ENCODE data around the gene STK35. TPM values are rescaled to one million over a fixed set of nuclear protein-coding genes. Genes with fewer than 3 reads are reported as not detected.
"Not testable (repeated sequence)": the region's sequence is repeated elsewhere in the genome, so short reads cannot be mapped to it uniquely, and the experiment has no call there.

The STK35 gene
- total and polyA plus RNA-seq, 7 experiments from 2014 or later, result 5.3 to 19.0 (median 16.8) TPM

DNA sequence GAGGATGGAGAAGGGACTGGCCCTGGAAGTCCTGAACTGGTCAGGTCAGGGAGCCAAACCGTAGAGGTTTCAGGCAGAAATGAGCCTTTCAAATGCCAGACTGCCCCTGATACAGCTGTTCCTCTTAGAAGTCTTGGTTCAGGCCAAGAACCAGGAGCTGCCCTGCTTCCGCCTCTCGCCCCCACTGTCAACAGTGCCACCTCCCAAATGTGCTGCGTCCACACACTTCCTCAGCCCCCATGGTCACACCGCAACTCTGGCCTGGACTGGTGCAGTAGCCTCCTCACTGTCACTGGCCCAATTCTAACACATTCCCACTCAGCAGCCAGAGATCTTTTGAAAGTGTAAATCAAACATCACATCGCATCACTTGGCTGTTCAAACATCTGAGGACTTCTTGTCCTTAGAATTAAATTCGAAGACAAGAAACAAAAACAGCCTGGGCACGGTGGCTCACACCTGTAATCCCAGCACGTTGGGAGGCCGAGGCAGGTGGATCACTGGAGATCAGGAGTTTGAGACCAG is 69.7 kb downstream of the STK35 start:
- Histone ChIP-seq H3K36me3 (ENCODE audit: control insufficient read depth in 2 of 3, insufficient read depth in 3 of 3, low read length in 3 of 3) (no peaks in the 10 kb centered on the region), H3K27ac (ENCODE audit: low read depth, low read length) (no peak overlapping the region), H3K9me3 (ENCODE audit: control insufficient read depth in 2 of 3, low read length in 3 of 3) (no peaks in the 10 kb centered on the region), H3K27me3 (ENCODE audit: control insufficient read depth in 2 of 2, insufficient read depth in 2 of 2, low read length in 2 of 2) (no peaks in the 10 kb centered on the region), H3K4me1 (ENCODE audit: control insufficient read depth in 2 of 2, insufficient read depth in 2 of 2, low read length in 2 of 2) (no peaks in the 10 kb centered on the region), H3K4me3 (ENCODE audit: low read length) (no peak overlapping the region)
- intact Hi-C loops (cut with micrococcal nuclease), result loop anchor here in 1 of 2 donors (5.0 kb wide), 1 partner anchor 369 kb away; no protein-coding TSS in a partner anchor
- H3K4me3 Mint-ChIP-seq, result no peak overlapping the region
- ChIA-PET POLR2A (no interaction called here), CTCF (interaction anchor here (0.7 to 2.7 kb wide), 7 partner anchors 9 to 394 kb away, joined by 4 to 12 read pairs (median 5); no protein-coding TSS in a partner anchor)
- ATAC-seq, result no peak
- H3K27ac Mint-ChIP-seq, result no peak overlapping the region
- H3K27me3 Mint-ChIP-seq, result peaks cover 4 to 22% (median 14%) of the 10 kb centered on the region in 5 donors
- peaks cover 0 to 10% (median 4%) of the 10 kb centered on the region in 7 donors for H3K4me1 Mint-ChIP-seq
- DNase-seq, result no peak
- H3K9me3 Mint-ChIP-seq, result peaks cover 0 to 2% (median 0%) of the 10 kb centered on the region in 11 donors
- H3K36me3 Mint-ChIP-seq, result no peaks in the 10 kb centered on the region

- H3K27ac ChIP-seq (ENCODE audit: low read depth, low read length); ATAC-seq; H3K9me3 ChIP-seq (ENCODE audit: control insufficient read depth in 2 of 3, low read length in 3 of 3); H3K36me3 Mint-ChIP-seq; POLR2A ChIA-PET; H3K36me3 ChIP-seq (ENCODE audit: control insufficient read depth in 2 of 3, insufficient read depth in 3 of 3, low read length in 3 of 3); H3K4me3 ChIP-seq (ENCODE audit: low read length); H3K9me3 Mint-ChIP-seq; H3K27ac Mint-ChIP-seq; H3K4me3 Mint-ChIP-seq; DNase-seq; H3K4me1 ChIP-seq (ENCODE audit: control insufficient read depth in 2 of 2, insufficient read depth in 2 of 2, low read length in 2 of 2); H3K27me3 ChIP-seq (ENCODE audit: control insufficient read depth in 2 of 2, insufficient read depth in 2 of 2, low read length in 2 of 2): not testable (repeated sequence)
- intact Hi-C loops (cut with micrococcal nuclease), result loop anchor here (1.0 to 5.0 kb wide), 5 partner anchors 69 to 370 kb away; no protein-coding TSS in a partner anchor
- H3K4me1 Mint-ChIP-seq, result peaks cover 0 to 10% (median 4%) of the 10 kb centered on the region in 7 donors
- CTCF ChIA-PET, result interaction anchor here (0.7 to 4.9 kb wide), 21 partner anchors 8 to 408 kb away, joined by 3 to 43 read pairs (median 4); no protein-coding TSS in a partner anchor
- H3K27me3 Mint-ChIP-seq, result peaks cover 4 to 22% (median 14%) of the 10 kb centered on the region in 5 donors
Observed at GRCh38 chr20:2171840-2172239, 70.2 kb downstream of the STK35 start.

DNA sequence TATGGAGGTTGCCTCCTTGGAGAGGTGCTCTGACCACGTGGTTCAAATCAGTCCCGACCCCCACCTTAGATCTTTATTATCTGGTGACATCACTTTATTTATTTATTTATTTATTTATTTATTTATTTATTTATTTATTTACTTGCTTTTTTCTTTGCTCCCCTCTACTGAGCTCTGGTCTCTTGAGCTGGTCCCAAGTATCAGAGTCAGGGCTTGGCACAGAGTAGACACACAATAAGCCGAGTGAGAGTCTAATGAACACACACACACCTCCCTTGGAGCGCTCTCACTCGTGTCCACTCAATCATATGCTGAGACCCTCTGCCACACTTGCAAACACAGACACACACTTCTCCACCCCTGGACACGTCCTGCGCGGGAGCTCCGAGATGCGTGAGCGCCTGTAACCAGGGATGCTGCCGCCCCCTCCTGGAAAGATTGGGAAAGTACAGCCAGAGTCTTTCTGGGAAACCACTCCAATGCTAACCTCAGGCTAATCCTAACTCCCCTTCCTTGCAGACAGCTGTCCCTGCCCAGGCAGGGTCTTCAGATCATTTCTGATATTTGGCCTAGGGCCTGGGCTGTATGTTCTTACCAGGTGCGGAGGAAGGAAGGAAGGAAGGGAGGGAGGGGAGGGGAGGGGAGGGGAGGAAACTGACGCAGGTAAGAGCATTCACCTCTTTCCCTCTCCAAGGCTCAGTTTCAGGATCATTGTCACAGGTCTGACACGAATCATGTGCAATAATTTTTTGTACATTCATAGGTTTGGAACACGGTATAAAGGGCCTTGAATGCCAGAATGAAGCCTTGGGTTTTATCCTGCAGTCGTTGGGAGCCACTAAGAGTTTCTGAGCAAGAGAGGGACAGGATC is 70.9 kb downstream of the STK35 start:
- Mint-ChIP-seq H3K9me3 (peaks cover 0 to 2% (median 0%) of the 10 kb centered on the region in 11 donors), H3K4me3 (peak overlapping the region in 2 of 10 donors; percentile 23 to 29), H3K4me1 (peaks cover 0 to 10% (median 4%) of the 10 kb centered on the region in 7 donors), H3K27me3 (peaks cover 4 to 26% (median 14%) of the 10 kb centered on the region in 5 donors), H3K27ac (no peak overlapping the region), H3K36me3 (no peaks in the 10 kb centered on the region)
- DNase-seq, result peak; percentile 23 to 70 (median 51)
- ChIA-PET POLR2A (interaction anchor here (0.6 kb wide), 1 partner anchor 138 kb away, joined by 3 read pairs; no protein-coding TSS in a partner anchor), CTCF (interaction anchor here (0.7 to 4.9 kb wide), 21 partner anchors 8 to 409 kb away, joined by 3 to 43 read pairs (median 4); no protein-coding TSS in a partner anchor)
- no peaks in the 10 kb centered on the region for H3K4me1 ChIP-seq (ENCODE audit: control insufficient read depth in 2 of 2, insufficient read depth in 2 of 2, low read length in 2 of 2)
- H3K36me3 ChIP-seq (ENCODE audit: control insufficient read depth in 2 of 3, insufficient read depth in 3 of 3, low read length in 3 of 3), result no peaks in the 10 kb centered on the region
- ATAC-seq, result peak; percentile 78
- no peak overlapping the region for H3K27ac ChIP-seq (ENCODE audit: low read depth, low read length)
- H3K27me3 ChIP-seq (ENCODE audit: control insufficient read depth in 2 of 2, insufficient read depth in 2 of 2, low read length in 2 of 2), result no peaks in the 10 kb centered on the region
- no peaks in the 10 kb centered on the region for H3K9me3 ChIP-seq (ENCODE audit: control insufficient read depth in 2 of 3, low read length in 3 of 3)
- intact Hi-C loops (cut with micrococcal nuclease), result loop anchor here (1.0 to 5.0 kb wide), 5 partner anchors 70 to 370 kb away; no protein-coding TSS in a partner anchor
- H3K4me3 ChIP-seq (ENCODE audit: low read length), result no peak overlapping the region

DNA sequence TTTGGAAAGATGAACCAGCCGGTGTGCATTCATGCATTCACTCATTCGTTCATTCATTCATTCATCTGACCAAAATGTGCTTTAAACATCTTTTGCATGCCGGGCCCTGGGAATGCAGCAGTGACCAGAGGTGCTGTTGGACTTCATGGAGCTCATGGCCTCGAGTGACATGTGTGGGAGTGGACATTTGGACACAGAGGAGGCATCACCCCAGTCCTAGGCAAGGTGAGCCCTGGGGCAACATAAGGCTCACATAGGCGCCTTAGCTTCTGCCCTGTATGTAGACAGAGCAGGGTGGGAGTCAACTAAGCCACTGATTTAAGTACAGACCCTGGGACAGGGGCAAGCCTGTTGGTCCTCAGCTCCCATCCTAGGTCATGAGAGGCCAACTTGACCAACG is 71.6 kb downstream of the STK35 start:
- ATAC-seq (no peak), DNase-seq (no peak)
- H3K4me3 ChIP-seq (ENCODE audit: low read length), result no peak overlapping the region
- ChIA-PET CTCF (interaction anchor here (1.0 to 4.9 kb wide), 11 partner anchors 7 to 408 kb away, joined by 3 to 43 read pairs (median 5); no protein-coding TSS in a partner anchor), POLR2A (no interaction called here)
- Mint-ChIP-seq H3K9me3 (peaks cover 0 to 2% (median 0%) of the 10 kb centered on the region in 11 donors), H3K4me3 (no peak overlapping the region), H3K27ac (no peak overlapping the region), H3K4me1 (peaks cover 0 to 10% (median 4%) of the 10 kb centered on the region in 7 donors), H3K27me3 (peaks cover 6 to 27% (median 16%) of the 10 kb centered on the region in 5 donors), H3K36me3 (no peaks in the 10 kb centered on the region)
- no peaks in the 10 kb centered on the region for H3K36me3 ChIP-seq (ENCODE audit: control insufficient read depth in 2 of 3, insufficient read depth in 3 of 3, low read length in 3 of 3)
- H3K4me1 ChIP-seq (ENCODE audit: control insufficient read depth in 2 of 2, insufficient read depth in 2 of 2, low read length in 2 of 2), result no peaks in the 10 kb centered on the region
- intact Hi-C loops (cut with micrococcal nuclease), result loop anchor here (2.0 to 5.0 kb wide), 2 partner anchors 70 to 371 kb away; no protein-coding TSS in a partner anchor
- no peaks in the 10 kb centered on the region for H3K9me3 ChIP-seq (ENCODE audit: control insufficient read depth in 2 of 3, low read length in 3 of 3)
- no peaks in the 10 kb centered on the region for H3K27me3 ChIP-seq (ENCODE audit: control insufficient read depth in 2 of 2, insufficient read depth in 2 of 2, low read length in 2 of 2)
- no peak overlapping the region for H3K27ac ChIP-seq (ENCODE audit: low read depth, low read length)

DNA sequence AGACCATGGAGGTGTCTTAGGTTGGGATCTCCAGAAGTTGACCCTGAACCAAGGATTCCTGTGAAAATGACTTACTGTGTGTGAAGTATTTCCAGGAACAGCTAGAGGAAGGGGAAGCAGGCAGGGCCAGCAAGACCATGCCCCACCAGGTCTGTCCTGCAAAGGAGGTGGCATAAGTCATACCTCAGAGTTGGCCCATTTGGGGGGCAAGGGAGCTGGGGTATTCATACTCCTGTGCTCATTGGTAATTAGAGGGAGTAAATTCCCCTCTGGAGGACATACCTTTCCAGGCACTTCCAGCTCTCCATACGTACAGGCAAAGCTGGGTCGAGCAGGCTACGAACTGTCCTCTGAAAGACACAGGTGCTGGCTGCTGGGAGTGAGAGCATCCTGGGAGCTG is 72.4 kb downstream of the STK35 start:
- ChIA-PET CTCF (interaction anchor here (1.0 to 4.9 kb wide), 3 partner anchors 71 to 208 kb away, joined by 3 to 43 read pairs (median 4); no protein-coding TSS in a partner anchor), POLR2A (no interaction called here)
- Mint-ChIP-seq H3K4me3 (no peak overlapping the region), H3K4me1 (peaks cover 0 to 10% (median 4%) of the 10 kb centered on the region in 7 donors), H3K27me3 (peaks cover 11 to 27% (median 19%) of the 10 kb centered on the region in 5 donors), H3K9me3 (peaks cover 0 to 2% (median 0%) of the 10 kb centered on the region in 11 donors), H3K27ac (no peak overlapping the region), H3K36me3 (no peaks in the 10 kb centered on the region)
- H3K27me3 ChIP-seq (ENCODE audit: control insufficient read depth in 2 of 2, insufficient read depth in 2 of 2, low read length in 2 of 2), result no peaks in the 10 kb centered on the region
- DNase-seq, result no peak
- H3K4me1 ChIP-seq (ENCODE audit: control insufficient read depth in 2 of 2, insufficient read depth in 2 of 2, low read length in 2 of 2), result no peaks in the 10 kb centered on the region
- no peaks in the 10 kb centered on the region for H3K9me3 ChIP-seq (ENCODE audit: control insufficient read depth in 2 of 3, low read length in 3 of 3)
- intact Hi-C loops (cut with micrococcal nuclease), result loop anchor here in 1 of 2 donors (5.0 kb wide), 1 partner anchor 372 kb away; no protein-coding TSS in a partner anchor
- H3K27ac ChIP-seq (ENCODE audit: low read depth, low read length), result no peak overlapping the region
- no peaks in the 10 kb centered on the region for H3K36me3 ChIP-seq (ENCODE audit: control insufficient read depth in 2 of 3, insufficient read depth in 3 of 3, low read length in 3 of 3)
- H3K4me3 ChIP-seq (ENCODE audit: low read length), result no peak overlapping the region
- ATAC-seq, result no peak

DNA sequence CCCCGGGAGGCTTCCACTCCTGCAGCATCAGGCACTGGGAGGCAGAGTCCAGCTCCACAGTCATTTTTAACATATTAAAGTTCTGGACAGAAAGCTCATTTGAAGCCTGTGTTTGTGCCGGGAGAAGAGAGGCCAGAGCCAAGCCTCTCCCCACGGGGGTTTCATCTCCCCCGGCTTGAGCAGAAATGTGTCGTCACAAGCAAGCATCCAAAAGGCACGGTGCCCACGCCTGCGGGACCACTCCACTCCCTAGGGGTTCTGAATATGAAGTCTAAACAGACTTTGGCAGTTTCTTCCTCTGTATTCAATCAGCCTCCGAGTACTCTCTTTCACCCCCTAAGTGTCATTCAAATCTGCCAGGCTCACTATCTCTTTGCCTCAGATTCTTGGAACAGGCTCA is 75.3 kb downstream of the STK35 start:
- Mint-ChIP-seq H3K4me3 (no peak overlapping the region), H3K36me3 (no peaks in the 10 kb centered on the region), H3K4me1 (peaks cover 0 to 6% (median 4%) of the 10 kb centered on the region in 7 donors), H3K9me3 (no peaks in the 10 kb centered on the region), H3K27ac (no peak overlapping the region), H3K27me3 (peaks cover 11 to 24% (median 15%) of the 10 kb centered on the region in 5 donors)
- ATAC-seq (no peak), DNase-seq (no peak)
- Histone ChIP-seq H3K36me3 (ENCODE audit: control insufficient read depth in 2 of 3, insufficient read depth in 3 of 3, low read length in 3 of 3) (no peaks in the 10 kb centered on the region), H3K4me1 (ENCODE audit: control insufficient read depth in 2 of 2, insufficient read depth in 2 of 2, low read length in 2 of 2) (no peaks in the 10 kb centered on the region), H3K27ac (ENCODE audit: low read depth, low read length) (no peak overlapping the region), H3K9me3 (ENCODE audit: control insufficient read depth in 2 of 3, low read length in 3 of 3) (no peaks in the 10 kb centered on the region), H3K27me3 (ENCODE audit: control insufficient read depth in 2 of 2, insufficient read depth in 2 of 2, low read length in 2 of 2) (no peaks in the 10 kb centered on the region), H3K4me3 (ENCODE audit: low read length) (no peak overlapping the region)
- ChIA-PET POLR2A (no interaction called here), CTCF (no interaction called here)
- intact Hi-C loops (cut with micrococcal nuclease), result no loop called here
